ENCODE data around the gene GRAP2. TPM values are rescaled to one million over a fixed set of nuclear protein-coding genes. Genes with fewer than 3 reads are reported as not detected.

GRAP2 gene
- total and polyA plus RNA-seq, 2 of the 8 experiments (the other 6 are each of a cell fraction or from before 2014, with no cell fraction given), result 0.08 TPM; not detected in 1

DNA sequence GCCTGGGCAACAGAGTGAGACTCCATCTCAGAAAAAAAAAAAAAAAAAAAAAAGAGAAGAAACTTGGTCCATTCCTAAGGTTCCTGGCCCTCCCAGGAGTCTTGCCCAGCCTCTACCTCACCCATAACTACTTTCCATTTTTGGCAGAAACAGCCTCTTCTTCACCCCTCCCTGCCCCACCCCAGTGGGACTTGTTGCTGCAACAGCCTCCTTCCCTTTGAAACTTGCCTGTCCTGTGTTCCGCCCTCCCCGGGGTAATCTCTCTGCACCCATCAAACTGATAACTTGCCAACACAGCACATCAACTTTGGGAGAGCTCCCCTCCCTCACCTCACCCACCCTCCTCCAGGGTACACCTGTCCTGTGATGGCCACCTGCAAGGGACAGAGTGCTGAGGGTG, 83.9 kb downstream of the GRAP2 start (continued):
- TF ChIP-seq, protein P1, sequence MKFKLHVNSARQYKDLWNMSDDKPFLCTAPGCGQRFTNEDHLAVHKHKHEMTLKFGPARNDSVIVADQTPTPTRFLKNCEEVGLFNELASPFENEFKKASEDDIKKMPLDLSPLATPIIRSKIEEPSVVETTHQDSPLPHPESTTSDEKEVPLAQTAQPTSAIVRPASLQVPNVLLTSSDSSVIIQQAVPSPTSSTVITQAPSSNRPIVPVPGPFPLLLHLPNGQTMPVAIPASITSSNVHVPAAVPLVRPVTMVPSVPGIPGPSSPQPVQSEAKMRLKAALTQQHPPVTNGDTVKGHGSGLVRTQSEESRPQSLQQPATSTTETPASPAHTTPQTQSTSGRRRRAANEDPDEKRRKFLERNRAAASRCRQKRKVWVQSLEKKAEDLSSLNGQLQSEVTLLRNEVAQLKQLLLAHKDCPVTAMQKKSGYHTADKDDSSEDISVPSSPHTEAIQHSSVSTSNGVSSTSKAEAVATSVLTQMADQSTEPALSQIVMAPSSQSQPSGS (IDR thresholded peaks at IDR 0.05; ENCODE audit: low read length), result no peak
- no peak for TF ChIP-seq TCF12 (IDR thresholded peaks at IDR 0.05; ENCODE audit: low read depth, low read length)

All from H1 (cell line).